Transverse colon (tissue), 4 donors: ENCODE data around the gene ALDH7A1. TPM values are rescaled to one million over a fixed set of nuclear protein-coding genes. Genes with fewer than 3 reads are reported as not detected.
"Not testable (repeated sequence)": the region's sequence is repeated elsewhere in the genome, so short reads cannot be mapped to it uniquely, and the experiment has no call there.

Source experiments
- DNase-seq: peaks from one replicate; pipeline ENCODE4 v3.0.0-alpha.2; 2019
- H3K27ac ChIP-seq, 4 donors: fragments of 200-600 bp; sonication (generic); 2 replicates each; pipeline ENCODE4 v1.5.1; 2016 to 2018; ENCODE audit warnings: inconsistent platforms in 4 of 4
- H3K27me3 ChIP-seq: fragments of 200-600 bp; sonication (generic); 2 replicates; pipeline ENCODE4 v1.5.1; 2017; ENCODE audit warnings: inconsistent platforms
- H3K36me3 ChIP-seq, 4 donors: fragments of 200-600 bp; sonication (generic); 2 replicates each; pipeline ENCODE4 v1.5.1; 2017 to 2019; ENCODE audit warnings: inconsistent platforms in 4 of 4
- H3K4me1 ChIP-seq, 4 donors: fragments of 200-600 bp; sonication (generic); 2 replicates each; pipeline ENCODE4 v1.5.1; 2017 to 2020; ENCODE audit warnings: inconsistent platforms in 4 of 4
- H3K4me3 ChIP-seq, 4 donors: fragments of 200-600 bp; sonication (generic); 1 replicate in 1 of 4; 2 replicates in 3 of 4; pipeline versions ENCODE4 v1.5.1 to v1.6.1; 2017 to 2019; ENCODE audit warnings: inconsistent platforms in 4 of 4
- H3K9me3 ChIP-seq, 2 donors: fragments of 200-600 bp; sonication (generic); 2 replicates each; pipeline ENCODE4 v1.5.1; 2017 to 2019; ENCODE audit warnings: inconsistent platforms in 2 of 2
- CTCF ChIP-seq, 5 experiments: fragments of 200-600 bp in 3 of 5; fragments of 450-650 bp in 2 of 5; sonication (generic) in 3 of 5; IDR thresholded peaks; 1 replicate in 2 of 5; 2 replicates in 3 of 5; pipeline ENCODE4 v1.5.1; 2016 to 2017; ENCODE audit warnings: antibody characterized with exemption in 5 of 5, inconsistent platforms in 3 of 5, mild to moderate bottlenecking in 2 of 5, moderate library complexity in 1 of 5
- EP300 ChIP-seq: sonication (generic); formaldehyde crosslinking; IDR thresholded peaks from one replicate; pipeline ENCODE4 v1.6.1; 2017; ENCODE audit warnings: antibody characterized with exemption, low read depth
- POLR2A ChIP-seq: fragments of 450-650 bp; IDR thresholded peaks from one replicate; pipeline ENCODE4 v1.6.1; 2016; ENCODE audit warnings: antibody characterized with exemption, mild to moderate bottlenecking, moderate library complexity
- POLR2AphosphoS5 ChIP-seq, 3 donors: sonication (generic); formaldehyde crosslinking; IDR thresholded peaks; one replicate each; pipeline ENCODE4 v1.6.1; 2016; ENCODE audit warnings: antibody characterized with exemption in 3 of 3
- WGBS, 2 donors: methylation state at CpG; one replicate each; pipeline ENCODE4 v1.1.5; 2018; ENCODE audit warnings: low coverage in 1 of 2; 5-methylcytosine and 5-hydroxymethylcytosine counted together
- in situ Hi-C, 4 donors: fragments of 200-750 bp; cut with MboI; loops; one replicate each; pipeline versions ENCODE4 v1.15.0 to v1.15.1; 2017; ENCODE audit warnings: low sequenced_read_pairs in 3 of 4, low pct_ligation_motif_present in 1 of 4, low pct_unique_long_range_greater_than_20kb in 1 of 4
- intact Hi-C: fragments of 100-400 bp; cut with DNase I; formaldehyde crosslinking; loops from one replicate; pipeline ENCODE4 v1.15.1; 2023; ENCODE audit warnings: low total_unique reads
- total RNA-seq, 4 donors: library from RNA; depleted of rRNA; stranded (reverse); fragments of >200 nt; gene quantifications; one replicate each; pipeline ENCODE4 v1.1.0, GENCODE V29; 2016

The ALDH7A1 gene
- total RNA-seq, 4 donors from 2014 or later, result 9.8 to 33.3 (median 15.1) TPM

GRCh38 chr5:126600631-126601511 is 5.9 kb upstream of the ALDH7A1 start, which contains the start of gene PHAX:
Gene PHAX (plus strand): TSS chr5:126600947. CDS start chr5:126600963, 16 bp downstream.
- no peaks in the 10 kb centered on the region for H3K27me3 ChIP-seq
- peaks cover 15 to 51% (median 24%) of the 10 kb centered on the region in 4 donors for H3K4me1 ChIP-seq
- WGBS, 2 donors, result 2 to 19% methylated on average over 6 to 78 of the region's 79 CpGs
- intact Hi-C loops, result no loop called here
- TF ChIP-seq POLR2A (peak; percentile 46), EP300 (no peak), CTCF (IDR thresholded peaks at IDR 0.05) (peak; percentile 55 to 73 (median 60)), POLR2AphosphoS5 (IDR thresholded peaks at IDR 0.05) (peak; percentile 37 to 78 (median 64))
- peak within 1 kb of the TSS; percentile 90 to 100 (median 98) for H3K4me3 ChIP-seq
- in situ Hi-C loops, result no loop called here
- peak; percentile 86 for DNase-seq
- peaks cover 0 to 18% (median 8%) of the 10 kb centered on the region in 4 donors for H3K36me3 ChIP-seq
- H3K27ac ChIP-seq, result peak within 1 kb of the TSS; percentile 91 to 98 (median 94)
- no peaks in the 10 kb centered on the region for H3K9me3 ChIP-seq

GRCh38 chr5:126599971-126600630 is 5.1 kb upstream of the ALDH7A1 start:
- peak in 1 of 3 donors; percentile 38 for TF ChIP-seq POLR2AphosphoS5 (IDR thresholded peaks at IDR 0.05)
- peak; percentile 30 for DNase-seq
- in situ Hi-C loops, H3K27me3 ChIP-seq, H3K9me3 ChIP-seq: not testable (repeated sequence)
- Histone ChIP-seq H3K4me1 (peaks cover 7 to 43% (median 18%) of the 10 kb centered on the region in 4 donors), H3K4me3 (peak overlapping the region in 3 of 4 donors; percentile 90 to 100 (median 100)), H3K36me3 (peaks cover 0 to 17% (median 7%) of the 10 kb centered on the region in 4 donors), H3K27ac (peak overlapping the region; percentile 91 to 98 (median 94))
- intact Hi-C loops, result loop anchor here (5.0 kb wide), 1 partner anchor 258 kb away; no protein-coding TSS in a partner anchor
- WGBS, 2 donors, result 36 to 57% methylated on average over 9 to 15 of the region's 15 CpGs

- TF ChIP-seq POLR2AphosphoS5 (IDR thresholded peaks at IDR 0.05), result no peak
- TF ChIP-seq CTCF (IDR thresholded peaks at IDR 0.05), result no peak
- no peak for TF ChIP-seq EP300
- TF ChIP-seq POLR2A, result no peak
- peak overlapping the region; percentile 91 to 98 (median 94) for H3K27ac ChIP-seq
- 92 to 98% methylated on average over 7 of the region's 7 CpGs for WGBS, 2 donors
- H3K9me3 ChIP-seq, result no peaks in the 10 kb centered on the region
- no peak overlapping the region for H3K4me3 ChIP-seq
- DNase-seq, result no peak
- H3K36me3 ChIP-seq, result peaks cover 0 to 11% (median 4%) of the 10 kb centered on the region in 4 donors
- in situ Hi-C loops (no loop called here), intact Hi-C loops (loop anchor here (5.0 kb wide), 1 partner anchor 257 kb away; no protein-coding TSS in a partner anchor)
- H3K4me1 ChIP-seq, result peaks cover 6 to 37% (median 17%) of the 10 kb centered on the region in 4 donors
- H3K27me3 ChIP-seq, result no peaks in the 10 kb centered on the region
Measured at GRCh38 chr5:126599499-126599898, 4.5 kb upstream of the ALDH7A1 start.

- TF ChIP-seq CTCF (IDR thresholded peaks at IDR 0.05), result no peak
- TF ChIP-seq POLR2AphosphoS5 (IDR thresholded peaks at IDR 0.05), result no peak
- TF ChIP-seq EP300, result no peak
- no peak for TF ChIP-seq POLR2A
- no peaks in the 10 kb centered on the region for H3K9me3 ChIP-seq
- peaks cover 13 to 38% (median 24%) of the 10 kb centered on the region in 4 donors for H3K4me1 ChIP-seq
- no peak overlapping the region for H3K27ac ChIP-seq
- DNase-seq, result no peak
- intact Hi-C loops (loop anchor here (5.0 kb wide), 1 partner anchor 255 kb away; no protein-coding TSS in a partner anchor), in situ Hi-C loops (no loop called here)
- no peak overlapping the region for H3K4me3 ChIP-seq
- no peaks in the 10 kb centered on the region for H3K36me3 ChIP-seq
- 76 to 88% methylated on average over 4 of the region's 4 CpGs for WGBS, 2 donors
- no peaks in the 10 kb centered on the region for H3K27me3 ChIP-seq
Measured at GRCh38 chr5:126597156-126597555, 2.1 kb upstream of the ALDH7A1 start.
